Body of pancreas (tissue), 4 donors: ENCODE data around the gene SH3PXD2A. TPM values are rescaled to one million over a fixed set of nuclear protein-coding genes. Genes with fewer than 3 reads are reported as not detected.

Source experiments
- ATAC-seq: fragments of 150-250 bp; one replicate; pipeline ENCODE4 v1.9.1; 2016
- DNase-seq, 4 donors: peaks; one replicate each; pipeline ENCODE4 v3.0.0-alpha.2; 2019
- H3K27ac ChIP-seq, 4 donors: fragments of 200-600 bp; sonication (generic); 1 replicate in 3 of 4; 2 replicates in 1 of 4; pipeline versions ENCODE4 v1.5.1 to v1.6.1; 2016 to 2019; ENCODE audit warnings: mild to moderate bottlenecking in 1 of 4, mixed read lengths in 1 of 4, moderate library complexity in 1 of 4
- H3K27me3 ChIP-seq, 2 donors: fragments of 200-600 bp; sonication (generic); one replicate each; pipeline ENCODE4 v1.6.0; 2016; ENCODE audit warnings: mild to moderate bottlenecking in 1 of 2
- H3K36me3 ChIP-seq, 2 donors: fragments of 200-600 bp; sonication (generic); replicated peaks in 1 of 2; 2 replicates each; pipeline ENCODE4 v1.5.1; 2016; ENCODE audit warnings: low read depth in 2 of 2; ENCODE audit not compliant: insufficient read depth in 1 of 2
- H3K4me1 ChIP-seq: fragments of 200-600 bp; sonication (generic); one replicate; pipeline ENCODE4 v1.6.0; 2016
- H3K4me3 ChIP-seq, 2 donors: fragments of 200-600 bp; sonication (generic); 1 replicate in 1 of 2; 2 replicates in 1 of 2; pipeline ENCODE4 v1.5.1; 2016 to 2019
- H3K9me3 ChIP-seq, 3 donors: fragments of 200-600 bp; sonication (generic); 1 replicate in 2 of 3; 2 replicates in 1 of 3; pipeline ENCODE4 v1.5.1; 2016
- POLR2A ChIP-seq, 3 donors: fragments of 450-650 bp; IDR thresholded peaks; one replicate each; pipeline ENCODE4 v1.6.1; 2016; ENCODE audit warnings: antibody characterized with exemption in 3 of 3, mild to moderate bottlenecking in 2 of 3
- WGBS, 2 donors: methylation state at CpG; one replicate each; pipeline ENCODE4 v1.1.5; 2017; 5-methylcytosine and 5-hydroxymethylcytosine counted together
- intact Hi-C: fragments of 100-400 bp; cut with DNase I; formaldehyde crosslinking; loops from one replicate; pipeline ENCODE4 v1.15.1; 2023
- total RNA-seq, 2 donors: library from RNA; depleted of rRNA; stranded (reverse); fragments of >200 nt; gene quantifications; one replicate each; pipeline ENCODE4 v1.1.0, GENCODE V29; 2016
- TF ChIP-seq, protein P1 (sequence below), 7 experiments: fragments of 450-650 bp in 4 of 7; fragments of 200-600 bp in 3 of 7; sonication (generic) in 3 of 7; IDR thresholded peaks; one replicate each; pipeline ENCODE4 v1.5.1; 2016 to 2019; ENCODE audit warnings: antibody characterized with exemption in 7 of 7

Gene SH3PXD2A
- total RNA-seq, 2 donors from 2014 or later, result 7.3 to 9.9 TPM

DNA sequence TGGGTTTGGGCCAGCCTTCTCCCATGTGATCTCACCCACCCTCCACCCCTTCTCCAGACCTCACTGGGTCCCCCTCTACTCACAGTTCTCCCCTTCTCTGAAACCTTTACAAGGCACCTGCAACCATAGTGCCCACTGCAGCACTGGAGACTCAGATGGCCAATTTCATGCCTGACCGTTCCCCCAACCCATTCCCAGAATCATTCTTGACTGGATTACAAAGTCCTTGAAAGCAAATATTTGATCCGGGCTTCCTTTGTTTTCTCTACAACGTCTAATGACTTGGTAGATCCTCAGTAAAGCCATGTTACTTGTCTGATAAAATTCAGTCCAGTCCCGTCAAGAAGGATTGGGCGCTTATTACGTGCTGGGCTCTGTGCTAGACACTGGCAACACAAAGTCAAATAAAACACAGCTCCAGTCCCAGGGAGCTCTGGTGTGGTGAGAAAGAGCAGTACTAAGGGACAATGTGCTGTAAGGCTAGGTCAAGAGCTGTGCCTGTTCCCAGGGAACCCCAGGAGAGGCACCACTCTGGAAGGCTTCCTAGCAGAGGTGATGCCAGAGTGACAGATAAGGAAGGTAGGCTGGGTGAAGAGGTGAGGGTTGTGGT is 36.5 kb downstream of the SH3PXD2A start:
- intact Hi-C loops, result no loop called here
- Histone ChIP-seq H3K27me3 (no peaks in the 10 kb centered on the region), H3K27ac (peak overlapping the region in 3 of 4 donors; percentile 14 to 57 (median 35)), H3K4me3 (no peak overlapping the region), H3K36me3 (no peaks in the 10 kb centered on the region), H3K4me1 (peaks cover 56% of the 10 kb centered on the region), H3K9me3 (no peaks in the 10 kb centered on the region)
- ATAC-seq (no peak), DNase-seq (no peak)
- WGBS, 2 donors, result 43 to 53% methylated on average over 6 of the region's 6 CpGs
- TF ChIP-seq, protein P1, sequence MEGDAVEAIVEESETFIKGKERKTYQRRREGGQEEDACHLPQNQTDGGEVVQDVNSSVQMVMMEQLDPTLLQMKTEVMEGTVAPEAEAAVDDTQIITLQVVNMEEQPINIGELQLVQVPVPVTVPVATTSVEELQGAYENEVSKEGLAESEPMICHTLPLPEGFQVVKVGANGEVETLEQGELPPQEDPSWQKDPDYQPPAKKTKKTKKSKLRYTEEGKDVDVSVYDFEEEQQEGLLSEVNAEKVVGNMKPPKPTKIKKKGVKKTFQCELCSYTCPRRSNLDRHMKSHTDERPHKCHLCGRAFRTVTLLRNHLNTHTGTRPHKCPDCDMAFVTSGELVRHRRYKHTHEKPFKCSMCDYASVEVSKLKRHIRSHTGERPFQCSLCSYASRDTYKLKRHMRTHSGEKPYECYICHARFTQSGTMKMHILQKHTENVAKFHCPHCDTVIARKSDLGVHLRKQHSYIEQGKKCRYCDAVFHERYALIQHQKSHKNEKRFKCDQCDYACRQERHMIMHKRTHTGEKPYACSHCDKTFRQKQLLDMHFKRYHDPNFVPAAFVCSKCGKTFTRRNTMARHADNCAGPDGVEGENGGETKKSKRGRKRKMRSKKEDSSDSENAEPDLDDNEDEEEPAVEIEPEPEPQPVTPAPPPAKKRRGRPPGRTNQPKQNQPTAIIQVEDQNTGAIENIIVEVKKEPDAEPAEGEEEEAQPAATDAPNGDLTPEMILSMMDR (IDR thresholded peaks at IDR 0.05), result no peak
- TF ChIP-seq POLR2A (IDR thresholded peaks at IDR 0.05), result no peak

DNA sequence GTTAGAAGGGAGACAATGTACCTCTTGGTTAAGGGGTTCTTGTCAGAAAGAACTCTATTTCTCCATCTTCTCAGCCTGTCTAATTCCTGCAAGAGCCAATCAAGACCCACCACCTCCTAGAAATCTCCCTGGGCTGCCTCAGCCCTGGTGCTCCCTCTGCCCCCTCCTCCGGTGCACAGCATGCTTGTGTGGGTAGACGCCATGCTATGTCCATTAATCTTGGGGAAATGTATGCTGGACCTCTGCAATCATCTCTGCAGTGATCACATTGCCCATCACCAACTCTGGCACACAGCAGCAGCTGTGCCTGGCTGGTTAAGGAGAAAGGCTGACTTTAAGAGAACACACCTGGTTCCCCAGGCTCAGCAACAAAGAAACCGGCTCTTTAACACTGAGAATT is 37.3 kb downstream of the SH3PXD2A start:
- WGBS, 2 donors, result 87 to 92% methylated on average over 3 of the region's 3 CpGs

DNA sequence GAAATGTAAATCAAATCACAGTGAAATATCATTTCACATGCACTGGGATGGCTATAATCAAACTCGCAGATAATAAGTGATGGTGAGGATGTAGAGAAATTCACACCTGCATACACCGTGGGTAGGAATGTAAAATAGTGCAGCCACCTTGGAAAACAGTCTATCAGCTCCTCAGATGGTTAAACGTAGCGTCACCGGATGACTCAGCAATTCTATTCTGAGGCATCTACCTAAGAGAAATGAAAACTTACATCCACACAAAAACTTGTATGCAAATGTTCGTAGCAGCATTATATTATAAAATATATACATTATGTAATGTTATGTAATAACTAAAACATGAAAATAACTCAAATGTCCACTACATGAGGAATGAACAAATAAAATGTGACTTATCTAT is 38.9 kb downstream of the SH3PXD2A start:
- intact Hi-C loops, result no loop called here
- Histone ChIP-seq H3K4me1 (peaks cover 46% of the 10 kb centered on the region), H3K27ac (no peak overlapping the region), H3K27me3 (no peaks in the 10 kb centered on the region), H3K36me3 (no peaks in the 10 kb centered on the region), H3K4me3 (no peak overlapping the region), H3K9me3 (no peaks in the 10 kb centered on the region)
- no peak for DNase-seq
- no peak for ATAC-seq
- TF ChIP-seq, protein P1 (IDR thresholded peaks at IDR 0.05), result no peak
- TF ChIP-seq POLR2A (IDR thresholded peaks at IDR 0.05), result no peak
- WGBS, 2 donors, result 68 to 69% methylated on average over 6 of the region's 6 CpGs

More for the DNA sequence above, 37.3 kb downstream of the SH3PXD2A start:
- H3K4me1 ChIP-seq, result peaks cover 48% of the 10 kb centered on the region
- no peaks in the 10 kb centered on the region for H3K27me3 ChIP-seq
- H3K4me3 ChIP-seq, result no peak overlapping the region
- TF ChIP-seq, protein P1 (IDR thresholded peaks at IDR 0.05), result no peak
- TF ChIP-seq POLR2A (IDR thresholded peaks at IDR 0.05), result no peak
- no peaks in the 10 kb centered on the region for H3K9me3 ChIP-seq
- DNase-seq (no peak), ATAC-seq (no peak)
- H3K36me3 ChIP-seq, result no peaks in the 10 kb centered on the region
- H3K27ac ChIP-seq, result peak overlapping the region in 1 of 4 donors; percentile 14
- intact Hi-C loops, result no loop called here

DNA sequence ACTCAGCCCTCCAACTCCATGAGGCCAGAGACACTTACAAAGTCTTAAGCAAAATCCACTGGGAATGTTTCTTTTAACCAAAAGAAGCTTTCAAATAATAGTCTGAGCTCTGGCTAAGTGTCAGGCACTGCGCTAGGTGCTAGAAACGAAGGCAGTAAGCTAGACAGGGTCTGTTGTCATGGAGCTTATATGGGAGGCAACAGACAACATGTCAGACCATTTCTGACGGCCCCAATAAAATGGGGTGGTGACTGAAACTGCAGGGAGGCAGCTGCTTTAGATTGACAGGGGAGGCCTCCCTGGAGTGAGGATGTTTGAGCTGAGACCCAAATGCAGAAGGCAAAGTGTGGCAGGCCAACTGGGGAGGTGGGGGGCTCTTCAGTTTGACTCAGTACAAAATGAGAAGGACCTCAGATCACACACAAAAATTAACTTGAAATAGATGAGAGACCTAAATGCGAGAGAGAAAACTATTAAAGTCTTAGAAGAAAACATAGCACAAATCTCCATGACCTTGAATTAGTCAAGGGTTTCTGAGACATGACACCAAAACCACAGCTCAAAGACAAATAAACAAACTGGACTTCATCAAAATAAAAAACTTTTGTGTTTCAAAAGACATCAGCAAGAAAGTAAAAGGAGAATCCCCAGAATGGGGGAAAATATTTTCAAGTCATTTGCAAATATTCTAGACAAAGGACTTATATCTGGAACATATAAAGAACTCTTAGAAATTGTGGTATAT is 40.6 kb downstream of the SH3PXD2A start:
- TF ChIP-seq, protein P1 (IDR thresholded peaks at IDR 0.05), result no peak
- TF ChIP-seq POLR2A (IDR thresholded peaks at IDR 0.05), result no peak
- ATAC-seq (no peak), DNase-seq (no peak)
- no peaks in the 10 kb centered on the region for H3K27me3 ChIP-seq
- no peaks in the 10 kb centered on the region for H3K36me3 ChIP-seq
- H3K27ac ChIP-seq, result no peak overlapping the region
- 83 to 89% methylated on average over 4 of the region's 4 CpGs for WGBS, 2 donors
- no peak overlapping the region for H3K4me3 ChIP-seq
- H3K9me3 ChIP-seq, result no peaks in the 10 kb centered on the region
- peaks cover 33% of the 10 kb centered on the region for H3K4me1 ChIP-seq
- intact Hi-C loops, result no loop called here
